Inferior parietal cortex (tissue), 1 donor: ENCODE data around the gene NOG.

Experiments used
- DNase-seq: peaks from one replicate; pipeline ENCODE4 v3.0.0-alpha.2; 2016; ENCODE audit errors: extremely low spot score

The NOG gene

DNA sequence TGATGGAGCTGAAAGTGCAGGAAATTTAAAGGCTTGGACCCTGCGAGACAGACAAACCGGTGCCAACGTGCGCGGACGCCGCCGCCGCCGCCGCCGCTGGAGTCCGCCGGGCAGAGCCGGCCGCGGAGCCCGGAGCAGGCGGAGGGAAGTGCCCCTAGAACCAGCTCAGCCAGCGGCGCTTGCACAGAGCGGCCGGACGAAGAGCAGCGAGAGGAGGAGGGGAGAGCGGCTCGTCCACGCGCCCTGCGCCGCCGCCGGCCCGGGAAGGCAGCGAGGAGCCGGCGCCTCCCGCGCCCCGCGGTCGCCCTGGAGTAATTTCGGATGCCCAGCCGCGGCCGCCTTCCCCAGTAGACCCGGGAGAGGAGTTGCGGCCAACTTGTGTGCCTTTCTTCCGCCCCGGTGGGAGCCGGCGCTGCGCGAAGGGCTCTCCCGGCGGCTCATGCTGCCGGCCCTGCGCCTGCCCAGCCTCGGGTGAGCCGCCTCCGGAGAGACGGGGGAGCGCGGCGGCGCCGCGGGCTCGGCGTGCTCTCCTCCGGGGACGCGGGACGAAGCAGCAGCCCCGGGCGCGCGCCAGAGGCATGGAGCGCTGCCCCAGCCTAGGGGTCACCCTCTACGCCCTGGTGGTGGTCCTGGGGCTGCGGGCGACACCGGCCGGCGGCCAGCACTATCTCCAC, at the start of gene NOG:
Gene NOG (plus strand): TSS at position 54 of the 674 bp plus-strand sequence. CDS start 525 bp downstream, at position 579.
- peak; percentile 15 for DNase-seq

- no peak for DNase-seq
Measured at GRCh38 chr17:56545106-56545505, 48.4 kb upstream of the NOG start.

DNA sequence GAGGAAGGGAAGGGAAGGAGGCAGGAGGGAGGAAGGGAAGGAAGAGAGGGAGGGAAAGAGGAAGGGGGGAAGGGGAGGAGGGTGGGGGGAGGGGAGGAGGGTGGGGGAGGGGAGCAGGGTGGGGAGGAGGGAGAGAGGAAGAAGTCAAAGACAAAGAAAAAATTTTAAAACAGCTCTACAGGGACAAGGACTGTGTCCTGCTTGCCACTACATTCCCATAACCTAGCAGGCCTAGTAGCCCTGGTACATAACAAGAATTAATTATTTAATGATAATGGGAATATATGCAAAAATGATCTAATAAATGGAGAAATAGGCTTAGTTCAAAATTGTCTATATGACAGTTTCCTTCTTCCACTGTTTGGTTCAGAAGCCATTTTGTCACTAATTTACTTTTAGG, 47.6 kb upstream of the NOG start:
- DNase-seq, result no peak

- DNase-seq, result no peak
Measured at GRCh38 chr17:56548661-56549060, 44.8 kb upstream of the NOG start.

- no peak for DNase-seq
Measured at GRCh38 chr17:56549501-56549900, 44.0 kb upstream of the NOG start.

DNA sequence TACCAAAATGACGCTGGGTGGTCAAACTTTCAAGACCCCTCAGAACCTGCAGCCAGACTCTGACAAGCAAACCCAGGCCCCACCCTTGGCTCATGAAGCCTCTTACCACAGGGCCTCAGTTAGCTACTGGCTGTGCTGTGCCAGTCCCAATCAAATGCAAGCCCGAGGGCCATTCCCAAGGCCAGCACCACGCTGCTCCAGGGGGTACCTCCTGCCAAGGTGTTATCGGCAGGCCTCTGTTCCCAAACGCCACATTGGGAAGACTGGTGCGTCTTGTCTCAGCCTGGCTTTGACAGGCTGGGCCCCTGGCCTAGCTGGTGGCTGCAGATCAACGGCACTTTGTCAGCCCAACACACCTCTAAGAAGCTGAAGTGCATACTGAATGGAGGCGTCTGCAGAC, 35.8 kb upstream of the NOG start:
- DNase-seq, result no peak

DNA sequence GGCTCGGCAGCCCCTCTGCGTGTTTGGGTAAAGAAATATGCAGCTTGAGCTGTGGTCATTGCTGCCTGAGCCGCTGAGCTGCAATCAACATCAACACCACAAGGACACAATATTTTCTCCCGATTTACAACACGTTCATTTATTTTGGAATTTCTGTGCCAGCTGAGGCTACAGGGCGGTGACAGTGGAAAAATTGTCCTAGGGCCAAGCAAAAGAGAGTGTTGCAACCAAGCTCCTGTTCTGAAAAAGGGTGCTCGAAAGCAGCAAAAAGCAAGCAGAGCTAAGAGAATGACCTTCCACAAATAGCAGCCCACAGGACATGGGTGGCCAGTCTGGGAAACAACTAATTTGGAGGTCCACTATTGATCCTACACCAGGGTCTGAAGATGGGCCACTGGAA, 35.4 kb upstream of the NOG start:
- DNase-seq, result no peak

DNA sequence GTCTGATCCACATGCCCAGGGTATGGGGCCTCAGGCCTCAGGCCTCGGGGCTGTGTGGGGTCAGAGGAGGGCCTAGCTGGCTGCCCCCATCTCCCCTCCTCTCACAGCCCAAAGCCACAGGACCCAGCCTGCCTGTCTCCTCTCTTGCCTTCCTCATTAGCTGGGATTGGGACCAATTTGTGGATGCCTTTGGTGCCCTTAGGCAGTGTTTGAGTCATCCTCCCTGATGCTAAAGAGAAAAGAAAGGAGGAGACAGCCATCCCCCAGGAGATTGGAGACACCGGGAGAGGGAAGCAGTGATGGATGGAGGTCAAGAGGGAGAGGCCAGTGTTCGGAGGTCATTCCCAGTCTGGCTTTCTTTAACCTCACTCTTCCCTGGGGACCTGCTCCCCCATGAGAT, 23.3 kb upstream of the NOG start:
- DNase-seq, result no peak

- DNase-seq, result no peak
Measured at GRCh38 chr17:56571456-56571855, 22.0 kb upstream of the NOG start.

GRCh38 chr17:56577190-56577842, 16.2 kb upstream of the NOG start:
- DNase-seq, result no peak

- DNase-seq, result no peak
Measured at GRCh38 chr17:56577843-56578204, 15.7 kb upstream of the NOG start.

GRCh38 chr17:56581635-56582627, 11.6 kb upstream of the NOG start:
- DNase-seq, result no peak

DNA sequence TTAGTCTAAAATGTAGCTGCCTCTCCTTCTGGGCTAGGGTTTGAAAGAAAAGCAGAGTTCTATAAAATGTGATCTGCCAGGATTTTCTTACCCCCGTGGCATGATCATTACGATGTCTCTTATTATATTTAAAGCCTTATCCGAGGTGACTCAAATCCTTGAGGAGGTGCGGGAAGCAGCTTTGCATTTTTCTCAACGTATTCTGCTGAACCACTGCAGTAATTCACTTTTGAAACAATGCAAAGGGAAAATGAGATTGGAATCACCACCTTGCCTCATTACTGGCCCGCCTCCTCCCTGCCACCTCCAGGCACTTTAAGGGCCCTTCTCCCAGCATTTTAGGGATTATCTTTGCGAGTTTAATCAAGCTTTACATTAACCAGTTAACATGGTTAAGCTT, 9.7 kb upstream of the NOG start:
- DNase-seq, result no peak

DNA sequence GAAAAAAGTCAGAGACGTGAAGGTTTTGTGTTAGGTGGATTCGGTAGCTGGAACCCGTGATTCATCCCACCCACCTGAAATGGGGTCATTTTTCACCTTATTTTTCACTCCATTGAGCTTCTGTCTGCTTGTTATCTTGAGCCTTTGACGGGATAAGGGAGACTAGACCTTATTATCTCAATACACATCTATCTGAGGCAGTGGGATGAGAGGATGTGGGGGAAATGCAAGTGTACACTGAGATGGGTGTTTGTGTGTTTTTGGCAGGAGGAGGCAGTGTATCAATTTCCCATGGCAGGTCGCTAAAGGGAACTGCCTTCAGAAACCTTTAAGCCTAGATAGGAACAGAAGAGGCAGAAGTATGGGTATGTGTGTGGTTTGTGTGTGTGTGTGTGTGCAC, 6.2 kb upstream of the NOG start:
- no peak for DNase-seq

- DNase-seq, result peak; percentile 60
Measured at GRCh38 chr17:56592487-56593085, 913 bp upstream of the NOG start.

DNA sequence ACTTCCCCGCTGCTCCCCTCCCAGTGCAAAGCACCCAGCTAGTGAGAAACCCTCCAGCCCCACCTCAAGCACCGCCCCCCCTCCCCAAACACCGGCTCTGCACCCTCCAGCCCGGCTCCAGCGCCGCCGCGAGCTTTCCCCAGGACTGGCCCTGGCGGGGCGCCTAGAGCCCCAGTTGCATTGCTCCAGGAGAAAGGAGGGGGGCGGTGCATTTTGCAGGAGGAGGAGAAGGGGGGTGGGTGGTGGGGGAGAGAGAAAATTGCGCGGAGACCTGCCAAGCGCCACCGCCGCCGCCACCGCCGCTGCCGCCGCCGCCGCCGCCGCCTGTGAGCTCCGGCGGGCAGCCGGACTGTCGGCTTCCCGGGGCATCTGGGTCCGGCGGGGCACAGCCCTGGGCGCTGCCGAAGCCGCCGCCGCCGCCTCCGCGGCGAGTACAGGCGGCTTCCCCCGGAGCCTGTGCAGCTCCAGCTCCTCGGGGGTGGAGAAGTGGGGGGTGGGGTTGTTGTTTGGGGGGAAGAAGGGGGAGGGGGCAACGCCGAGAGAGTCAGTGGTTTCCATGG, 333 bp upstream of the NOG start:
- no peak for DNase-seq

DNA sequence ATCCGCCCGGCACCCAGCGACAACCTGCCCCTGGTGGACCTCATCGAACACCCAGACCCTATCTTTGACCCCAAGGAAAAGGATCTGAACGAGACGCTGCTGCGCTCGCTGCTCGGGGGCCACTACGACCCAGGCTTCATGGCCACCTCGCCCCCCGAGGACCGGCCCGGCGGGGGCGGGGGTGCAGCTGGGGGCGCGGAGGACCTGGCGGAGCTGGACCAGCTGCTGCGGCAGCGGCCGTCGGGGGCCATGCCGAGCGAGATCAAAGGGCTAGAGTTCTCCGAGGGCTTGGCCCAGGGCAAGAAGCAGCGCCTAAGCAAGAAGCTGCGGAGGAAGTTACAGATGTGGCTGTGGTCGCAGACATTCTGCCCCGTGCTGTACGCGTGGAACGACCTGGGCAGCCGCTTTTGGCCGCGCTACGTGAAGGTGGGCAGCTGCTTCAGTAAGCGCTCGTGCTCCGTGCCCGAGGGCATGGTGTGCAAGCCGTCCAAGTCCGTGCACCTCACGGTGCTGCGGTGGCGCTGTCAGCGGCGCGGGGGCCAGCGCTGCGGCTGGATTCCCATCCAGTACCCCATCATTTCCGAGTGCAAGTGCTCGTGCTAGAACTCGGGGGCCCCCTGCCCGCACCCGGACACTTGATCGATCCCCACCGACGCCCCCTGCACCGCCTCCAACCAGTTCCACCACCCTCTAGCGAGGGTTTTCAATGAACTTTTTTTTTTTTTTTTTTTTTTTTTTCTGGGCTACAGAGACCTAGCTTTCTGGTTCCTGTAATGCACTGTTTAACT, 1.0 kb downstream of the NOG start:
- DNase-seq, result no peak

GRCh38 chr17:56595108-56595418, 1.6 kb downstream of the NOG start:
- no peak for DNase-seq

GRCh38 chr17:56595831-56596690, 2.6 kb downstream of the NOG start:
- no peak for DNase-seq
